KMS-11 (cell line): ENCODE data around the gene MYO9B.

Experiments
- H2AFZ ChIP-seq: fragments of 200-600 bp; sonication (generic); 2 replicates; pipeline ENCODE4 v1.6.1; 2016; ENCODE audit warnings: antibody characterized with exemption, mixed run types, low read depth
- H3K27ac ChIP-seq: fragments of 200-600 bp; sonication (generic); 2 replicates; pipeline ENCODE4 v1.6.1; 2016; ENCODE audit warnings: mild to moderate bottlenecking, mixed run types
- H3K27me3 ChIP-seq: fragments of 200-600 bp; sonication (generic); 2 replicates; pipeline ENCODE4 v1.6.1; 2017; ENCODE audit warnings: mild to moderate bottlenecking, low read depth, mixed run types, moderate library complexity; ENCODE audit not compliant: insufficient read depth
- H3K36me3 ChIP-seq: fragments of 200-600 bp; sonication (generic); 2 replicates; pipeline ENCODE4 v1.6.1; 2017; ENCODE audit warnings: mild to moderate bottlenecking, mixed run types; ENCODE audit not compliant: insufficient read depth
- H3K4me1 ChIP-seq: fragments of 200-600 bp; sonication (generic); 2 replicates; pipeline ENCODE4 v1.6.1; 2016; ENCODE audit warnings: mild to moderate bottlenecking, low read depth, mixed run types; ENCODE audit not compliant: poor library complexity, severe bottlenecking
- H3K4me2 ChIP-seq: fragments of 200-600 bp; sonication (generic); 2 replicates; pipeline ENCODE4 v1.7.0; 2016; ENCODE audit warnings: mild to moderate bottlenecking, mixed run types
- H3K4me3 ChIP-seq: fragments of 200-600 bp; sonication (generic); IDR thresholded peaks from 2 replicates; pipeline ENCODE4 v1.6.1; 2017; ENCODE audit warnings: low read depth, low read length, mixed read lengths; ENCODE audit not compliant: insufficient read depth
- H3K79me2 ChIP-seq: fragments of 200-600 bp; sonication (generic); 2 replicates; pipeline ENCODE4 v1.6.1; 2016; ENCODE audit warnings: low read depth, mixed run types; ENCODE audit not compliant: insufficient read depth
- H3K9ac ChIP-seq: fragments of 200-600 bp; sonication (generic); 2 replicates; pipeline ENCODE4 v1.6.1; 2016; ENCODE audit warnings: mild to moderate bottlenecking, mixed run types
- H4K20me1 ChIP-seq: fragments of 200-600 bp; sonication (generic); 2 replicates; pipeline ENCODE4 v1.6.1; 2016; ENCODE audit warnings: mild to moderate bottlenecking, mixed run types; ENCODE audit not compliant: insufficient read depth
- TF ChIP-seq, protein P1 (sequence below): fragments of 200-600 bp; sonication (generic); conservative IDR thresholded peaks from 2 replicates; pipeline ENCODE4 v1.6.1; 2017; ENCODE audit warnings: low read depth, mild to moderate bottlenecking, antibody characterized with exemption, low read length, moderate library complexity, mixed read lengths

MYO9B gene

DNA sequence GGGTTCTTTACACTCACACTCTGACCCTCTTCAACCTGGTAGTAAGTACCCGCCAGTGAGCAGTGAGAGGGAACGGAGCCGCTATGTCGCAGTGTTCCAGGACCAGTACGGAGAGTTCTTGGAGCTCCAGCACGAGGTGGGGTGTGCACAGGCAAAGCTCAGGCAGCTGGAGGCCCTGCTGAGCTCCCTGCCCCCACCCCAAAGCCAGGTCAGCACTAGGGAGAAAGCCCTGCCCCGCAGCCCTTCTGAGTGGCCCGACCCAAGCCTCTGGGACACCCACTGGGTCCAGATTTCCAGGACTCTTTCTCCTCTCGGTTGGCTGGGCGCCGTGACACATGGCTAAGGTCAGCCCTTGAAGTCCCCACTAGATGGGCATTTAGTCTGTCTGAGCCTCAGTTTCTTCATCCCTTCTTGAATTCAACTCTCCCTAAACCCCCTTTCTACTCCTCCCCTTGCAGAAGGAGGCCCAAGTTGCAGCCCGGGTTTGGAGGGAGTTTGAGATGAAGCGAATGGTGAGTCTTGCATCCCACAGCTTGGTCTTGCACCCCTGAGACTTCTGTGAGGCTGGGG lies 152.3 kb downstream of the MYO9B start:
- no peak overlapping the region for H3K4me2 ChIP-seq
- TF ChIP-seq, protein P1, sequence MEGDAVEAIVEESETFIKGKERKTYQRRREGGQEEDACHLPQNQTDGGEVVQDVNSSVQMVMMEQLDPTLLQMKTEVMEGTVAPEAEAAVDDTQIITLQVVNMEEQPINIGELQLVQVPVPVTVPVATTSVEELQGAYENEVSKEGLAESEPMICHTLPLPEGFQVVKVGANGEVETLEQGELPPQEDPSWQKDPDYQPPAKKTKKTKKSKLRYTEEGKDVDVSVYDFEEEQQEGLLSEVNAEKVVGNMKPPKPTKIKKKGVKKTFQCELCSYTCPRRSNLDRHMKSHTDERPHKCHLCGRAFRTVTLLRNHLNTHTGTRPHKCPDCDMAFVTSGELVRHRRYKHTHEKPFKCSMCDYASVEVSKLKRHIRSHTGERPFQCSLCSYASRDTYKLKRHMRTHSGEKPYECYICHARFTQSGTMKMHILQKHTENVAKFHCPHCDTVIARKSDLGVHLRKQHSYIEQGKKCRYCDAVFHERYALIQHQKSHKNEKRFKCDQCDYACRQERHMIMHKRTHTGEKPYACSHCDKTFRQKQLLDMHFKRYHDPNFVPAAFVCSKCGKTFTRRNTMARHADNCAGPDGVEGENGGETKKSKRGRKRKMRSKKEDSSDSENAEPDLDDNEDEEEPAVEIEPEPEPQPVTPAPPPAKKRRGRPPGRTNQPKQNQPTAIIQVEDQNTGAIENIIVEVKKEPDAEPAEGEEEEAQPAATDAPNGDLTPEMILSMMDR: no peak

DNA sequence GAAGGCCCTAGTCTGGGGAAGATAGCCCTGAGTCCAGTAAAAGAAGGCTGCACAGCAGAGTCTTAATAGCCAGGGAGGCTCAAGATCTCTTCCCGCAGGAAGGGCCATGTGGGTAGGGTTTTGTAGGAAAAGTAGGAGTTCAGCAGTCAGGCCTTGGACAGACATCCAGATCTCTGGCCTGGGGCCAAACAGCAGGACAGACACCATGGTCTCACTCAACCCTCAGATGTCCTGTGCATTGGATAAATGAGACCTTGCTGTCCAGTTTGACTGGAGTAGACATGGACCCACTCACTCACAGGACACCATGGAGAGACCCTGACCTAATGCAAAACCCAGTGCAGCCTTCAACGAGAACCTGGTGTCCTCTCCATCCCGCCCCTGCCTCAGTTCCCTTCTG lies 154.3 kb downstream of the MYO9B start:
- Histone ChIP-seq H3K27ac (no peak overlapping the region), H4K20me1 (no peaks in the 10 kb centered on the region), H3K36me3 (no peaks in the 10 kb centered on the region), H3K4me3 (no peak overlapping the region), H3K4me2 (no peak overlapping the region), H3K4me1 (peaks cover 16% of the 10 kb centered on the region), H3K79me2 (peaks cover 16% of the 10 kb centered on the region), H3K27me3 (no peaks in the 10 kb centered on the region), H2AFZ (no peak overlapping the region), H3K9ac (no peak overlapping the region)
- TF ChIP-seq, protein P1: no peak

More for the DNA sequence above, 152.3 kb downstream of the MYO9B start:
- peaks cover 6% of the 10 kb centered on the region for H3K4me1 ChIP-seq
- H4K20me1 ChIP-seq: no peaks in the 10 kb centered on the region
- no peak overlapping the region for H3K4me3 ChIP-seq
- H3K36me3 ChIP-seq: no peaks in the 10 kb centered on the region
- H3K9ac ChIP-seq: no peak overlapping the region
- no peaks in the 10 kb centered on the region for H3K27me3 ChIP-seq
- no peak overlapping the region for H3K27ac ChIP-seq
- no peak overlapping the region for H2AFZ ChIP-seq
- no peaks in the 10 kb centered on the region for H3K79me2 ChIP-seq

DNA sequence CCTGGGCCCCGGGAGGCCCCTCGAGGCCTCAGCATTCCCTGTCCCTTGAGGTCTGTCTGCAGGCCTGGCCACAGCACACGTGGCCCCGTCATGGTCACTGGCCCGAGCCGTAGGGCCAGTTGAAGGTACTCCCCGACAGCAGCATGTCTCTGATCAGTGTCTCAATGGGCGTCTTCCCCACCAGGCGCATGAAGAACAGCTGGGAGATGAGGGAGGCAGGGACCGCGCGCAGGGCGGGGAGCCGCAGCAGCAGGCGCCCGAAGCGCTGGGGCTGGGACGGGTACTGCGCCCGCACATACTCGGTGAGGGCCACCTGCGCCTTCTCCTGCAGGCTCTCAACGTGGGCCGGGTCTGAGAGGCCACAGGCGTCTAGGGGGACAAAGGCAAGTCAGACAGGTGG lies 156.7 kb downstream of the MYO9B start:
- no peaks in the 10 kb centered on the region for H3K27me3 ChIP-seq
- H3K4me2 ChIP-seq: no peak overlapping the region
- H2AFZ ChIP-seq: no peak overlapping the region
- H3K79me2 ChIP-seq: peaks cover 19% of the 10 kb centered on the region
- no peaks in the 10 kb centered on the region for H3K36me3 ChIP-seq
- peaks cover 15% of the 10 kb centered on the region for H3K4me1 ChIP-seq
- H3K9ac ChIP-seq: no peak overlapping the region
- H3K27ac ChIP-seq: no peak overlapping the region
- no peaks in the 10 kb centered on the region for H4K20me1 ChIP-seq
- no peak overlapping the region for H3K4me3 ChIP-seq
- TF ChIP-seq, protein P1: no peak

DNA sequence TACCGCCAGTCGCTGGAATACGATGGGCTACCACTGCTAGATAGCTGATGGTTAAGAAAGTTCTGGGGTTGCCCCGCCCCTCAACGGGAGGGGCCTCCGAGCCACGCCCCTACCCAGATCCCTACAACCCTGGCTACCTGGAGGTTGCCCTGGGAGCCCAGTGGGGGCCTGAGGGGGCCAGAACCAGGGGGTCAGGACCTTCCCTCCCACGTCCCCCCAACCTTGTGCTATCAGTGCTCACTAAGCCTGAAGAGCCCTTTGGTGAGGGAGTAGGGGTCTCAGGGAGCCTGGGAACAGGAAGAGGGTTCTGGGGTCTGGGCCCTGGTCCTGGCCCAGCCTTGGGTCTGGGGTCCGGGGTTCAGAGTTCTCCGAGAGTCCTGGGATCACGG lies 159.3 kb downstream of the MYO9B start:
- H3K36me3 ChIP-seq: no peaks in the 10 kb centered on the region
- peaks cover 19% of the 10 kb centered on the region for H3K79me2 ChIP-seq
- H3K27ac ChIP-seq: peak overlapping the region; percentile 68
- no peaks in the 10 kb centered on the region for H3K27me3 ChIP-seq
- no peak overlapping the region for H3K4me3 ChIP-seq
- H2AFZ ChIP-seq: peak overlapping the region; percentile 73; the same call in 1 of the 2 replicates
- peak overlapping the region; percentile 74 for H3K9ac ChIP-seq
- TF ChIP-seq, protein P1: no peak
- peak overlapping the region; percentile 99 for H3K4me2 ChIP-seq
- H4K20me1 ChIP-seq: no peaks in the 10 kb centered on the region
- H3K4me1 ChIP-seq: peaks cover 15% of the 10 kb centered on the region
